ENCODE measurements around the gene NCAM1.

GRCh38 chr11:113114705-113115027 is 153.4 kb downstream of the NCAM1 start:
- TF ChIP-seq CTCF (IDR thresholded peaks at IDR 0.05; ENCODE audit: extremely low read depth in 1 of 2, insufficient read depth in 1 of 2, low read depth in 1 of 2, low read length in 2 of 2): no peak
- no peak for TF ChIP-seq POLR2A (IDR thresholded peaks at IDR 0.05; ENCODE audit: low read depth, low read length)
- no peak for TF ChIP-seq MYC (IDR thresholded peaks at IDR 0.05; ENCODE audit: low read depth, low read length)
- TF ChIP-seq POLR2AphosphoS5 (IDR thresholded peaks at IDR 0.05; ENCODE audit: insufficient read depth, low read depth, low read length): no peak
- TF ChIP-seq FOS (IDR thresholded peaks at IDR 0.05; ENCODE audit: borderline replicate concordance, insufficient read depth, low read length): no peak
- no peak for TF ChIP-seq MAX (IDR thresholded peaks at IDR 0.05; ENCODE audit: insufficient read depth, insufficient read length)
- no peak for TF ChIP-seq EZH2 (IDR thresholded peaks at IDR 0.05; ENCODE audit: borderline replicate concordance, low read depth, low read length, severe bottlenecking)
- TF ChIP-seq JUN (IDR thresholded peaks at IDR 0.05; ENCODE audit: borderline replicate concordance, insufficient read depth, insufficient read length, low read depth): no peak
- TF ChIP-seq GATA2 (IDR thresholded peaks at IDR 0.05; ENCODE audit: insufficient read depth, insufficient read length, low read depth, low read length): no peak

All from endothelial cell of umbilical vein (primary cell).